ENCODE data around the gene THOC5. TPM values are rescaled to one million over a fixed set of nuclear protein-coding genes. Genes with fewer than 3 reads are reported as not detected.

Gene THOC5
- total RNA-seq, 1 donor from 2014 or later = 76.4 TPM

DNA sequence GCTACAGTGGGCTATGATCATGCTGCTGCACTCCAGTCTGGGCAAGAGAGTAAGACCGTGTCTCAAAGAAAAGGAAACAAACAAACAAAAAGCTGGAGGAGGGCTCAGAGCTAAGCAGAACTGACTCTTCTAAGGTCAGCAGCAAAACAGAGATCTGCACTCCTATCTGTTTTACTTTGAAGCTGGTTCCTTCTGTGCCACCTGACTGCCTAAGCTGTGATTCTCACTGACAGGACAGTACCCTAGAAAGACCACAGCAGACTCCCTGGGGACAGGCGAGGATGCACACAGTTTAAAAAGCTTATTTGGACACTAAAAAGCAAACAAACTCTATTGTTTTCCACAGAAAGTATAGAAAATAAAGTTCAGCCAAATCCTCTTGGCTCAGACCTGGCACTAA is 43.0 kb downstream of the THOC5 start:
- H3K36me3 Mint-ChIP-seq (ENCODE audit: low read depth, unreplicated experiment) = peaks cover 33% of the 10 kb centered on the region
- no peak overlapping the region for H3K27ac Mint-ChIP-seq (ENCODE audit: unreplicated experiment)
- no peaks in the 10 kb centered on the region for H3K27me3 Mint-ChIP-seq (ENCODE audit: unreplicated experiment)
- peak overlapping the region; percentile 31 for H3K4me3 Mint-ChIP-seq (ENCODE audit: unreplicated experiment)
- H3K4me1 Mint-ChIP-seq (ENCODE audit: unreplicated experiment) = no peaks in the 10 kb centered on the region
- no peak for DNase-seq (ENCODE audit: low spot score)
- no peaks in the 10 kb centered on the region for H3K9me3 Mint-ChIP-seq (ENCODE audit: unreplicated experiment)
- no peak for TF ChIP-seq CTCF (IDR thresholded peaks at IDR 0.05; ENCODE audit: unreplicated experiment)

GRCh38 chr22:29509815-29510214 is 43.7 kb downstream of the THOC5 start:
- Mint-ChIP-seq H3K27ac (ENCODE audit: unreplicated experiment) (no peak overlapping the region), H3K4me1 (ENCODE audit: unreplicated experiment) (no peaks in the 10 kb centered on the region), H3K9me3 (ENCODE audit: unreplicated experiment) (no peaks in the 10 kb centered on the region), H3K4me3 (ENCODE audit: unreplicated experiment) (no peak overlapping the region), H3K27me3 (ENCODE audit: unreplicated experiment) (no peaks in the 10 kb centered on the region), H3K36me3 (ENCODE audit: low read depth, unreplicated experiment) (peaks cover 35% of the 10 kb centered on the region)
- no peak for DNase-seq (ENCODE audit: low spot score)
- TF ChIP-seq CTCF (IDR thresholded peaks at IDR 0.05; ENCODE audit: unreplicated experiment) = no peak

DNA sequence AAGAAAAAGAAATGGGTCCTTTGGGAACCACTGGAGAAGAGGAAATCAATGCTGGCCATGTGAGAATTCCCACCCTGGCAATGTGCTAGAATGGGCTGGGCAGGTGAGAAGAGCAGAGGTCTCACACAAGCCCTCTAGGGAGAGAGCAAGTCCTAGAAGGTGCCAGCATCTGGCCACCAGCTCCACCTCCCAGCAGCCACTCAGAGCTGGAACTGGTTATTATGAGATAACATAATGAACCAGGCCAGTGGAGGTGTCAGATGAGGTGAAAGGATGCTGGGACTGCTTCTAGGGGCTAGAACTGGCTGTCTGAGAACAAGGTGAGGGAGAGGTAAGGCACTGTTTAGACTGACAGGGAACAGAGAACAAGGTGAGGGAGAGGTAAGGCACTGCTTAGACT is 44.3 kb downstream of the THOC5 start:
- Mint-ChIP-seq H3K4me3 (ENCODE audit: unreplicated experiment) (no peak overlapping the region), H3K27me3 (ENCODE audit: unreplicated experiment) (no peaks in the 10 kb centered on the region), H3K27ac (ENCODE audit: unreplicated experiment) (no peak overlapping the region), H3K4me1 (ENCODE audit: unreplicated experiment) (no peaks in the 10 kb centered on the region), H3K9me3 (ENCODE audit: unreplicated experiment) (no peaks in the 10 kb centered on the region), H3K36me3 (ENCODE audit: low read depth, unreplicated experiment) (peaks cover 35% of the 10 kb centered on the region)
- TF ChIP-seq CTCF (IDR thresholded peaks at IDR 0.05; ENCODE audit: unreplicated experiment) = no peak
- no peak for DNase-seq (ENCODE audit: low spot score)

DNA sequence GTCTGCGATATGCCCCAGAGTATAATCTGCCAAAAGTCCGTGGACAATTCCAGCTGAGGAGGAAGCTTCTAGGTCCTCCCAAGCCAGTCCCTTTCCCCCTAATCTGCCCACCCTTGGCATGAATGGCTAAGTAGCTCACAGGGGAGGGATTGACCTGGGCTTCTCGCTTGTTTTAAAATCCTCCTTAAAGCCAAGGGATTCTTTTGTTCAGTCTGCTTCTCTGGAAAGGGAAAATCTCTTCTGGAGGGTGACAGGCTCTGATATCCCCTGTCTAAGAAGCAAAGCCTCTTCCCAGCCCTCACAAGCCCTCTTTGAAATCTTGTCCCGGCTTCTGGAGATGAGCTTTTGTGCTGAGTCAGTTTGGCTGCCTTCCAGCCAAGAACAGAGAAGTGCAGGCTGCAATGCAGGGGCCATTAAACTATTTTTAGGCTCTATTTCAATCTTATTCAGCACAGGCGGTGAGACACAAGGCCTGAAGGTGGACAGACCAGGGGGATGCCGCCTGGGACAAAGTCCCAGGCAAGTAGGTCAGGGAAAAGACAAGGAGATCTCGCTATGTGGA is 49.7 kb downstream of the THOC5 start:
- TF ChIP-seq CTCF (IDR thresholded peaks at IDR 0.05; ENCODE audit: unreplicated experiment) = no peak
- DNase-seq (ENCODE audit: low spot score) = no peak
- H3K4me3 Mint-ChIP-seq (ENCODE audit: unreplicated experiment) = no peak overlapping the region
- H3K36me3 Mint-ChIP-seq (ENCODE audit: low read depth, unreplicated experiment) = peaks cover 23% of the 10 kb centered on the region
- H3K27ac Mint-ChIP-seq (ENCODE audit: unreplicated experiment) = no peak overlapping the region
- H3K9me3 Mint-ChIP-seq (ENCODE audit: unreplicated experiment) = no peaks in the 10 kb centered on the region
- no peaks in the 10 kb centered on the region for H3K27me3 Mint-ChIP-seq (ENCODE audit: unreplicated experiment)
- H3K4me1 Mint-ChIP-seq (ENCODE audit: unreplicated experiment) = no peaks in the 10 kb centered on the region

DNA sequence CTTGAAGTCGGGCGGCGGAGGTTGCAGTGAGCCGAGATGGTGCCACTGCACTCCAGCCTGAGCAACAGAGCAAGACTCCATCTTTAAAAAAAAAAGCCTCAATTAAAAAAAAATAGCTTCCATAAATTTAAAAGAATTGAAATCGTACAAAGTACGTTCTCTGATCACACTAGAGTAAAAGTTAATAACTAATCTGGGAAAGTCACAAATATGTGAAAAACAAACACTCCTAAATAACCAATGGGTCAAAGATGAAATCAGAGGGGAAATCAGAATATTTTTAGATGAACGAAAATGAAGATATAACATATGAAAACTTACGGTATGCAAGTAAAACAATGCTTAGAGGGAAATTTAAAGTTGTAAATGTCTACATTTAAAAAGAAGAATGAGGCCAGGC is 53.7 kb downstream of the THOC5 start:
- no peak overlapping the region for H3K4me3 Mint-ChIP-seq (ENCODE audit: unreplicated experiment)
- H3K36me3 Mint-ChIP-seq (ENCODE audit: low read depth, unreplicated experiment) = peaks cover 17% of the 10 kb centered on the region
- TF ChIP-seq CTCF (IDR thresholded peaks at IDR 0.05; ENCODE audit: unreplicated experiment) = no peak
- H3K9me3 Mint-ChIP-seq (ENCODE audit: unreplicated experiment) = peaks cover 2% of the 10 kb centered on the region
- H3K27me3 Mint-ChIP-seq (ENCODE audit: unreplicated experiment) = no peaks in the 10 kb centered on the region
- DNase-seq (ENCODE audit: low spot score) = no peak
- H3K27ac Mint-ChIP-seq (ENCODE audit: unreplicated experiment) = no peak overlapping the region
- no peaks in the 10 kb centered on the region for H3K4me1 Mint-ChIP-seq (ENCODE audit: unreplicated experiment)
